IMR-90 (cell line): ENCODE results near the gene ZNF385B.

Experiments
- BHLHE40 ChIP-seq: fragments of 150-350 bp; IDR thresholded peaks from 2 replicates; pipeline ENCODE4 v1.6.1; 2016; ENCODE audit warnings: mild to moderate bottlenecking, low read depth, low read length
- CEBPB ChIP-seq: IDR thresholded peaks from 2 replicates; pipeline ENCODE4 v1.6.1; 2012; ENCODE audit warnings: low read depth, low read length, improper control_type of control experiment
- CTCF ChIP-seq: conservative IDR thresholded peaks from 2 replicates; pipeline ENCODE4 v1.5.1; 2012; ENCODE audit warnings: mild to moderate bottlenecking, low read depth, low read length, improper control_type of control experiment
- ELK1 ChIP-seq: fragments of 150-350 bp; IDR thresholded peaks from 2 replicates; pipeline ENCODE4 v1.6.1; 2016; ENCODE audit warnings: low read depth, mild to moderate bottlenecking, low read length, moderate library complexity, borderline replicate concordance
- MXI1 ChIP-seq: IDR thresholded peaks from 2 replicates; pipeline ENCODE4 v1.6.1; 2012; ENCODE audit warnings: low read depth, mild to moderate bottlenecking, low read length, moderate library complexity, borderline replicate concordance
- POLR2A ChIP-seq: IDR thresholded peaks from 2 replicates; pipeline ENCODE4 v1.6.1; 2012; ENCODE audit warnings: mild to moderate bottlenecking, low read depth, low read length
- RAD21 ChIP-seq: IDR thresholded peaks from 2 replicates; pipeline ENCODE4 v1.6.1; 2012; ENCODE audit warnings: low read length, improper control_type of control experiment
- RCOR1 ChIP-seq: IDR thresholded peaks from 2 replicates; pipeline ENCODE4 v1.6.1; 2012; ENCODE audit warnings: mild to moderate bottlenecking, low read length, improper control_type of control experiment; ENCODE audit not compliant: insufficient replicate concordance
- RFX5 ChIP-seq: IDR thresholded peaks from 2 replicates; pipeline ENCODE4 v1.8.0; 2012; ENCODE audit warnings: low read depth, mild to moderate bottlenecking, low read length, moderate library complexity
- USF2 ChIP-seq: fragments of 150-350 bp; IDR thresholded peaks from 2 replicates; pipeline ENCODE4 v1.6.1; 2017; ENCODE audit warnings: mild to moderate bottlenecking, antibody characterized with exemption, low read length, low read depth

GRCh38 chr2:179636995-179637394 lies 224.4 kb downstream of the ZNF385B start:
- TF ChIP-seq BHLHE40 (no peak), USF2 (no peak), CTCF (no peak), POLR2A (no peak), RCOR1 (no peak), ELK1 (no peak), MXI1 (no peak), RAD21 (no peak), CEBPB (no peak), RFX5 (no peak)
